Measurements from ENCODE around the gene MS4A1. TPM values are rescaled to one million over a fixed set of nuclear protein-coding genes. Genes with fewer than 3 reads are reported as not detected.

The MS4A1 gene
- total RNA-seq, 6 donors from 2014 or later, result 0.15 to 2.5 (median 1.5) TPM; not detected in 1

DNA sequence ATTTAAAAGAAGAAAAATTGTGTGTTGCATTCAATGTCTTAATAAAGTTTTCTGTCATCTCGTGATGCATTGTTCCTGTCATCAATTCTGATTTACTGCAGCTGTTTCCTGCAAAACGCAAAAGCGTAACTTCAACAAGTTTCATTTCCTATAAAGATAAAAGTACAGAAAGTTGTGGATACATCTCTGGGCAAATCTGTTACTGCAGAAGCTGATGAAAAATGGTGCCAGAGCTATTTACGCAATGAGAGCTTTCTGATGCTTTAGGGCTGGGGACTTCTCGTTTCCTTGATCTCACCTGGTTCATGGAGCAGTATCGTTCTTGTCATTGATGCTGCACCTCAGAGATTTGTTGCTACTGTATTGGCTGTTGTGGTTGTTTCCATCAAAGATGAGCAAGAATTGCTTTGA, 21.4 kb downstream of the MS4A1 start:
- Histone ChIP-seq H3K27ac (no peak overlapping the region), H3K36me3 (no peaks in the 10 kb centered on the region), H3K4me3 (no peak overlapping the region), H3K27me3 (no peaks in the 10 kb centered on the region), H3K9me3 (no peaks in the 10 kb centered on the region), H3K4me1 (no peaks in the 10 kb centered on the region)
- ATAC-seq (ENCODE audit: low FRiP score in 2 of 2), result no peak
- DNase-seq, result no peak
- WGBS, 2 donors, result 45 to 52% methylated on average over 6 of the region's 6 CpGs
- TF ChIP-seq, protein P1, sequence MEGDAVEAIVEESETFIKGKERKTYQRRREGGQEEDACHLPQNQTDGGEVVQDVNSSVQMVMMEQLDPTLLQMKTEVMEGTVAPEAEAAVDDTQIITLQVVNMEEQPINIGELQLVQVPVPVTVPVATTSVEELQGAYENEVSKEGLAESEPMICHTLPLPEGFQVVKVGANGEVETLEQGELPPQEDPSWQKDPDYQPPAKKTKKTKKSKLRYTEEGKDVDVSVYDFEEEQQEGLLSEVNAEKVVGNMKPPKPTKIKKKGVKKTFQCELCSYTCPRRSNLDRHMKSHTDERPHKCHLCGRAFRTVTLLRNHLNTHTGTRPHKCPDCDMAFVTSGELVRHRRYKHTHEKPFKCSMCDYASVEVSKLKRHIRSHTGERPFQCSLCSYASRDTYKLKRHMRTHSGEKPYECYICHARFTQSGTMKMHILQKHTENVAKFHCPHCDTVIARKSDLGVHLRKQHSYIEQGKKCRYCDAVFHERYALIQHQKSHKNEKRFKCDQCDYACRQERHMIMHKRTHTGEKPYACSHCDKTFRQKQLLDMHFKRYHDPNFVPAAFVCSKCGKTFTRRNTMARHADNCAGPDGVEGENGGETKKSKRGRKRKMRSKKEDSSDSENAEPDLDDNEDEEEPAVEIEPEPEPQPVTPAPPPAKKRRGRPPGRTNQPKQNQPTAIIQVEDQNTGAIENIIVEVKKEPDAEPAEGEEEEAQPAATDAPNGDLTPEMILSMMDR (IDR thresholded peaks at IDR 0.05), result no peak
- no peak for TF ChIP-seq EP300 (IDR thresholded peaks at IDR 0.05)
- TF ChIP-seq POLR2A (IDR thresholded peaks at IDR 0.05), result no peak
- TF ChIP-seq POLR2AphosphoS5 (IDR thresholded peaks at IDR 0.05), result no peak

DNA sequence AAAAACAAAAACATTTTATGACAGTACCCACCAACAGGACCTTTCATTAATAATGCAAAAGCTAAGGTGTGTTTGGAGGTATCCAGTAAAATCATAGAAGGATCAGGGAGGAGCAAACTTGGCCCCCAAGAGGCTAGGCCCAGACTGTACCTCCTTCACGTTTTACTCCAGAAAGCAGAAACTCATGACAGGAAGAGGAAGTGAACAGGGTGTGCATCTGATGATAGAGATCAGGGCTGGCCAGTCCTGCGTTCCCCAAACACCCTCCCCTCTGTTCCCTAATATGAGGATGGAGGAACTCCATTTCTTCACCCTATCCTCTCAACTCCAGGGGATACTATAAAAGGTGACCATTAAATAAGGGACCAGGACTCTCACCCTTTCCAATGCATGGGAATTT, 26.7 kb downstream of the MS4A1 start:
- 31 to 38% methylated on average over 2 of the region's 2 CpGs for WGBS, 2 donors
- ATAC-seq (ENCODE audit: low FRiP score in 2 of 2) (peak in 1 of 2 donors; percentile 77), DNase-seq (peak in 1 of 2 donors; percentile 24)
- H3K4me1 ChIP-seq, result no peaks in the 10 kb centered on the region
- no peaks in the 10 kb centered on the region for H3K27me3 ChIP-seq
- no peak overlapping the region for H3K4me3 ChIP-seq
- no peaks in the 10 kb centered on the region for H3K36me3 ChIP-seq
- TF ChIP-seq POLR2AphosphoS5 (IDR thresholded peaks at IDR 0.05) (no peak), EP300 (IDR thresholded peaks at IDR 0.05) (no peak), POLR2A (IDR thresholded peaks at IDR 0.05) (no peak)
- TF ChIP-seq, protein P1 (IDR thresholded peaks at IDR 0.05), result no peak
- no peak overlapping the region for H3K27ac ChIP-seq
- no peaks in the 10 kb centered on the region for H3K9me3 ChIP-seq

DNA sequence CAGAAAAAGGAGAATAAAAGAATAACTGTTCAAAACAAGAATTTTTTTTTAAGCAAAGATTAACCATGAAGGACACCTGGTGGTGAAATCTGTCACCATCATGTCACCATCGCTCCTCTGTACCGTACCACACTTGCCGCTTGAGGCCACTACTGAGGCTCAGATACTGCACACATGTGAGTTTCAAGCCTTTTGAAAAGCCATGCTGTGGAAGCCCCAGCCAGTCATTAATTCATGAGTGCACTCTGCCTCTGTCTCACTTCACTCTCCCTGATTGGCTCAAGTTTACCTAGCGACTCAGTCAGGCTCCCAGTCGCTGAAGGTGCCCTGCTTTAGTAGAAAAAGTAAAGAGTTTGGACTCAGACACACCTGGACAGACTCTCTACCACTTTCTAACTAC, 30.3 kb downstream of the MS4A1 start:
- Histone ChIP-seq H3K36me3 (no peaks in the 10 kb centered on the region), H3K9me3 (no peaks in the 10 kb centered on the region), H3K4me1 (no peaks in the 10 kb centered on the region), H3K27ac (no peak overlapping the region), H3K4me3 (no peak overlapping the region), H3K27me3 (no peaks in the 10 kb centered on the region)
- peak in 1 of 2 donors; percentile 57 for ATAC-seq (ENCODE audit: low FRiP score in 2 of 2)
- TF ChIP-seq POLR2AphosphoS5 (IDR thresholded peaks at IDR 0.05), result no peak
- TF ChIP-seq POLR2A (IDR thresholded peaks at IDR 0.05), result no peak
- TF ChIP-seq, protein P1 (IDR thresholded peaks at IDR 0.05), result peak in 4 of 6 experiments; percentile 14 to 39 (median 21)
- WGBS, 2 donors, result 67 to 84% methylated on average over 5 of the region's 5 CpGs
- peak in 1 of 2 donors; percentile 22 for DNase-seq

DNA sequence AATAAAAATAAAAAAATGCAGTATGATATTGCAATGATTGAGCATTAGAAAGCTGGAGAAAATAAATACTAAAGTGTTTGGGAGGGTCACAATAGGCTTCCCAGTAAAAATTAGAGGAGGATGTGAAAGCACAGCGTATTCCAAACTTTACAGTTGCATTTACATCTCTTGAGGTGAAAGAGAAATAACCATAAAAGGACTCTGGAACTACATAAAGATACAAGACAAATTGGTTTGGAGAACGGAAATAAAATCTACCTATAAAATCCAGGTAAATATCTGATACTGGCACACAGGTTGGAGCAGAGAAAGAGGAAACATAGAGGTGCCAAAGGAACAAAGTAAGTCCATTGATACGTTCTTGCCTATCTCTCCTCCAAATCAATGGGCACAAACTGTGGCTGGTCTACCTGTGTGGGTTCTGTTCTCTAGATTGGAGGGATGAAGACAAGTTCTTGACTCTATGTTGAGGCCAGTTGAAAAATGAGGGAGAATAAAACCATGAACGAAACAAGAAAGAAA, 36.9 kb downstream of the MS4A1 start, which contains the start of gene MS4A12:
MS4A12 (plus strand) TSS at position 291 of the 522 bp plus-strand sequence. CDS start 4,541 bp downstream, outside the sequence.
- no peaks in the 10 kb centered on the region for H3K27me3 ChIP-seq
- H3K36me3 ChIP-seq, result no peaks in the 10 kb centered on the region
- WGBS, 2 donors, result 71 to 75% methylated on average over 4 of the region's 4 CpGs
- ATAC-seq (ENCODE audit: low FRiP score in 2 of 2) (no peak), DNase-seq (no peak)
- H3K9me3 ChIP-seq, result no peaks in the 10 kb centered on the region
- H3K4me1 ChIP-seq, result no peaks in the 10 kb centered on the region
- no peak within 1 kb of the TSS for H3K4me3 ChIP-seq
- no peak within 1 kb of the TSS for H3K27ac ChIP-seq
- TF ChIP-seq POLR2AphosphoS5 (IDR thresholded peaks at IDR 0.05), result no peak
- TF ChIP-seq, protein P1 (IDR thresholded peaks at IDR 0.05), result no peak
- TF ChIP-seq EP300 (IDR thresholded peaks at IDR 0.05), result no peak
- TF ChIP-seq POLR2A (IDR thresholded peaks at IDR 0.05), result no peak

DNA sequence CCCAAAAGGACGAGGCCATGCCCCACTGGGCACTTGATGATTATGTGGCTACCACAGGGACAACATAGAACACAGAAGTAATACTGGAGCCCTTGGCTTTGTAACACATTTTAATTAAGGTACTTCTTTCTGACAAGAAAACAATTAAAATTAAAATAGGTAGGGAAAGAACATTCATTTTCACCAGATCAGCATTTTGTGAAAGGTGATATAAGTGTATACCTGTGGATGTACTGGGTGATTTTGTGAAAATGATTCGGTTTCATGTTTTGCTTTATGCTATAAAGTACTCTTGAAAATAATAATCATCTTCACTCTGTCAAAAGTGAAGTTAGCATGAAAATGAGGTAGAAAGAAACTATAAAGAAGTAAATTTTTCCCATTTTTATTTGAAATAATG, 37.8 kb downstream of the MS4A1 start:
- WGBS, 2 donors, result 87 to 96% methylated on average over 2 of the region's 2 CpGs
- Histone ChIP-seq H3K27me3 (no peaks in the 10 kb centered on the region), H3K36me3 (no peaks in the 10 kb centered on the region), H3K4me1 (no peaks in the 10 kb centered on the region), H3K4me3 (no peak overlapping the region), H3K27ac (no peak overlapping the region), H3K9me3 (no peaks in the 10 kb centered on the region)
- ATAC-seq (ENCODE audit: low FRiP score in 2 of 2) (no peak), DNase-seq (no peak)
- TF ChIP-seq EP300 (IDR thresholded peaks at IDR 0.05) (no peak), POLR2A (IDR thresholded peaks at IDR 0.05) (no peak), POLR2AphosphoS5 (IDR thresholded peaks at IDR 0.05) (no peak)
- TF ChIP-seq, protein P1 (IDR thresholded peaks at IDR 0.05), result no peak

Measured in upper lobe of left lung (tissue), 6 donors.